GM04503 (cell line): Measurements from ENCODE around the gene PWP2.
"Not testable (repeated sequence)": the region's sequence is repeated elsewhere in the genome, so short reads cannot be mapped to it uniquely, and the experiment has no call there.

Experiments used
- DNase-seq: peaks from one replicate; pipeline ENCODE4 v3.0.0-alpha.2; 2012; ENCODE audit warnings: low read depth

The PWP2 gene

DNA sequence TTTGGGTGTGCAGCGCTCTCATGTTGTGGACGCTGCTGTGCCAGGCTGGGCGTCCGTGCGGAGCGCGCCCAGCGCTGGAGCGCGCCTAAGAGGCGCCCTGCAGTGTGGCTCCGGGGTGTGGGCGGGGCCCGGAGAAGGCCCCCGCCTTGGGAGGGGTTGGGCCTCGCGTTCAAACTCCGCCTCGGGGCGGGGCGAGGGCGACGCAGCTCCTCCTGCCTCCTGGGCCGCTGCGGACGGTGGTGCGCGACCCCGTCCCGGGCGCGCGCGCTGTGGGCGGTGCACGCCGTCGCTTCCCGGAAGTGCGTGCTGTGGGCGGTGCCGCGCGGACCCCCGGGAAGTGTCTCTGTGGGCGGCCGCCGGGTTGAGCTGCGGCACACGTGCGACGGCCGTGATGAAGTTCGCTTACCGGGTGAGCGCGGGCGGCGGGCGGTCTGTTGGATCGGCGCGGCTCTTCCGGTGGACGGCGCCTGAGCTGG lies at the start of gene PWP2:
Gene PWP2, plus strand, starts transcription at position 374 of the 476 bp plus-strand sequence. Its CDS starts 18 bp downstream, at position 392.
- DNase-seq, result not testable (repeated sequence)

DNA sequence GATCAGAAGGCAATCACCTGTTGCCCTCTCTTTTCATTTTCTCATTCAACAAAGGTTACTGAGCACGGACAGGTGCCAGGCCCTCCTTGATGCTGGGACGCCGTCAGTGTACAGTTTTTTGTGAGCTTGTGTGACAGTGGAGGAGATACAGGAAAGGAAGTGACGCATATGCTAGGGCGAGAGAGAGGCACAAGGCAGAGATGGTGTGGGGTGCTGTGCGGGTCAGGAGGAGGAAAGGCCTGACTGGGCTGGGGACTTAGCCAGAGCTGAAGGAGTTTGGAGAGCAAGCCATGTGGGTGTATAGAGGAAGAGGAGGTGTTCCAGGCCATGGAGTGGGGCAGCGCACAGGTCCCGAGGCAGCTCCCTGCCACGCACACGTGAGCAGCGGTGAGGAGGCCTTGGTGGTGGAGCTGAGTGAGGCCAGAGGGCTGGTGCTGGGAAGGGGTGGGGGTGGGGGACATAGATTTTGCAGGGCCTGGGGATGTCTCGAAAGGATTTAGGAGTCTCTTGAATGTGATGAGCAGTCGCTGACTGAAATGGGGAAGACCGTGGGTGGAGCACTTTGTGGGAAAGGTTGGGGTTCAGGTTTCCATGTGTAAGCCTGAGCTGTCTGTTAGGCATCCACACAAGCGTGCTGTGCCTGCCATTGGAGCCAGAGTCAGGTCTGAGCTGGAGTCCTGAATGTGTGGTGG lies 49.1 kb upstream of the PWP2 start:
- no peak for DNase-seq

DNA sequence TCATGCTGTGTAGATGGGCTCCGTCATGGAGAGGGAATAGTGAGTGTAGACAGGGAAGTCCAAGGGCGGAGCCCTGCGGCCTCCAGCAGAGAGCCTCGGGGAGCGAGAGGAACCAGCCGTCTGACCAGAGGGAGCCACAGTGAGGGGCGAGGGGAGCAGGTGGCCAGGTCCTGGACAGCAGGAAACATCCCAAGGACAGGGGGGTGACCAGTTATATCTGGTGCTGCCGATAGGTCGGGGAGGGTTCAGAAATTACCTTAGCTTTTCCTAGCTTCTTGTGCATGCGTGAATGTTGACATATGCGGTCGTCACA lies 48.6 kb upstream of the PWP2 start:
- DNase-seq, result no peak

GRCh38 chr21:44058981-44059380 lies 48.2 kb upstream of the PWP2 start:
- DNase-seq, result no peak

DNA sequence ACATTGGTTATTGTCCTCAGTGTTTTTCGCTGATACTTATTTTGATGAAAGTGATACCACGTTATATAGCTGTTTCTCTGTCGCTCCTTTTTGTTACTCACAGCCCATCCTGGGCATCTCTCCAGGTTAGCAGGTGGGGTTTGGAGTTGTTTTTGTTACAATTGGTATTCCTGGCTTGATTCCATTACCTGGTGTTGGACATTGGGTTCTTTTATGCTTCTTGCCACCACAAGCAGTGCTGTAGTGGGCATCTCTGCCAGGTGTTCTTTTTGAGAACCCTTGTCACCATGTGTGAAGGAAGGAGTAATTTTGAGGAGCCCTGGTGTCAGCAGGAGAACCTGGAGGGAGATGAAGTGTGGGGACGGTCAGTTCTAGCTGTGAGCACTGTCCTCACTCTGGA lies 47.5 kb upstream of the PWP2 start:
- DNase-seq, result no peak

- DNase-seq, result no peak
Measured at GRCh38 chr21:44062380-44062779, 44.8 kb upstream of the PWP2 start.

DNA sequence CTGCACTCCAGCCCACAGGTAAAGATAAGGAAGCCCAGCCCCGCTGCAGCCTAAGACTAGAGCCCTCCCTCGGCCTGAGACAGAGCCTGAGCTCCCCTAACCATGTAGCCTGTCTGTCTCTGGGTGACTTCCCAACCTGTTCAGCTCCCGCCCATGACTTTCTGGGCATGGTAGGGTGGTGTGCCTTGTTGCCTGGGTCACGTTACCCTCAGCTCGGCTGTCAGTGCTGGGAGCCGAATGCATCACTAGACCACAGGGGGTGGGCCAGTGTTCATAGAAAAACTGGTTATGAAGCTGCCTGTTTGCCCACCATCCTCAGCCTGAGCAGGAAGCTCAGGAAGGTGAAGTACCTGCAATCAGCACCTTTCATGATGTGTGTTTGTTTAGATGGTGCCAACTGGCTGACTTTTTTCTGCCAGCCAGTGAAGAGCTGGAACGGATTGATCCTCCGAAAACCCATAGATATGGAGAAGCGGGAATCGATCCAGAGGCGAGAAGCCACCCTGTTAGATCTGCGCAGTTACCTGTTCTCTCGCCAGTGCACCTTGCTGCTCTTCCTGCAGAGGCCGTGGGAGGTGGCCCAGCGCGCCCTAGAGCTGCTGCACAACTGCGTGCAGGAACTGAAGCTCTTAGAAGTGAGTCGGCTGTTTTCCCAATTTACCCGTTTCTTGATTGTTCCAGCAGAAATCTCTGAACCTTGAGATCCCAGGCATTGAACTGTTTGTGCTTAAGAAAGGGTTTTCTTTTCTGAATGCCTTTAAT lies 43.9 kb upstream of the PWP2 start:
- no peak for DNase-seq

DNA sequence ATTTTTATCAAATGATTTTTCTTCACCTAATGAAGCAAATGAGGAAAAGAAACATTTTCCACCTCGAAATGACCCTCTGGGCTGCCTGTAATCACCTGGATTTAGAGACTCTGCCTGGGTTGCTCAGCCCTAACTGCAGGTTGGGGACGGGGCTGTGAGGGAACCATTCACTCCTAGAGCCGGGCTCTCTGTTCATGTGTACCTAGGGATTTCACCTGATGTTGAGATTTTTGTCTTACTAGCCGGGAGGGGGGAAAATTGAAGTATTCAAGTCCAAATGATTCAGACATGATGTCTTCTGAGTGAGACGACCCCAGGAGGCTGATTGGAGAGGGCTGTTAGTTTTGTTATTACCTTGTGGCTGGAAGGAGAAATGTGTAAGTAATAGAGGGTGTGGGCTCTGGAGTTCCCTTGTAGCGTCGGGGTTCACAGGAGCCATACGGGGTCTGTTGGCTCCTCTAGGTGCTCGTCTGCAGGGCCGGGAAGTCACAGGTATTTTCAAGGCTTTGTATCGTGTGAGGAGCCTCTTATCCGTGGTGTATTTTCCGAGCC lies 42.3 kb upstream of the PWP2 start:
- no peak for DNase-seq

- no peak for DNase-seq
Measured at GRCh38 chr21:44065428-44065827, 41.8 kb upstream of the PWP2 start.

DNA sequence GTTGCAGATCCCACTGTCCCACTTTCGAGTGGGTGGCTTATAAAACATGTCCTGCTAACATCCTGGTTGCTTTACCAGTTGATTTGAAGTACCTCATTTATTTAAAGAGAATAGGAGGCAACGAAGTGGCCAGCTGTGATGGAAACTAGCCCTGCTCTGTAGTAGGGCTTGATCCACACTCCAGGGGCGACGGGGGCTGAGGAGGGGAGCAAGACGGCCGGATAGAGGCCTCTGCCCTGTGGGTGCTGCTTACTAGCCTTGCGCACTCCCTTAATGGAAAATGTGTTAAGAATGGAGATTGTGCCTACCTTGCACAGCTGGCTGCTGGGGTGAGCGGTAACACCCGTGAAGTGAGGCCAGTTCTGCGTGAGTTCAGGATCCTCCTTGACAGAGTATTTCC lies 41.1 kb upstream of the PWP2 start:
- no peak for DNase-seq

GRCh38 chr21:44067011-44067839 lies 40.0 kb upstream of the PWP2 start:
- DNase-seq, result no peak

- DNase-seq, result no peak
Measured at GRCh38 chr21:44070391-44070790, 36.8 kb upstream of the PWP2 start.

DNA sequence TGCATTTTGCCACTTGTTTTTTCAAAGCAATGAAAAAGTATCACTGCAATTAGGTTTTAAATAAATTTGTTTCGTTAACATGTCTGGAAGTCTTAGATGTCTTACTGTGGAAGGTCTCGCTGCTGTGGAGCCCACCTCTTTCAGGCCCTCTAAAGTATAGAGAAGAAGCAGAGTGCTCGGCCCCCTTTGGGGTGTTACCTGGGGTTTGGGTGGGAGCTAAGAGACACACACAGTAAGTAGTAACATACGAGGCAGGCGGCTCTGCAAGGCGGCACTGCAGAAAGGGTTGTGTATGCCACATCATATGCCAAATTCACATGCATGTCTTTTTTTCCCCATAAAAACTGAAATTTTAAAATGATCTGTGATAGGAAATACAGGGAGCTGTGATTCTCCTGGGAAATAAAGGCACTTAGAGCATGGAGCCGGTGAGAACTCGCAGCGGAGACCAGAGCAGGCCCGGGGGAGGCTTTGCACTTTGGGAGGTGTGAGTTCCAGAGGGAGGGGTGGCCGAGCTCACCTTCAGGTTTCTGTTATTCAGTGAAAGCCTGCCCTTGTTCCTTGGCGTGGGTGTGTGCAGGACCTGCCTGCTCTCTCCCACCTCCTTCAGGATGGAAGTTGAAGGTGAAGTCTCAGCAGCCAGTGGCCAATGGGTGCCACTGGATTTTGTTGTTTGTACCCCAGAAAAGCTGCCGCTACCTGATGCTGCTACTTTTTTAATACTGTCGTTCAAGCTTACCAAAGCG lies 35.7 kb upstream of the PWP2 start:
- DNase-seq, result no peak

GRCh38 chr21:44072111-44072510 lies 35.1 kb upstream of the PWP2 start:
- no peak for DNase-seq

- DNase-seq, result no peak
Measured at GRCh38 chr21:44074315-44074958, 32.8 kb upstream of the PWP2 start.

DNA sequence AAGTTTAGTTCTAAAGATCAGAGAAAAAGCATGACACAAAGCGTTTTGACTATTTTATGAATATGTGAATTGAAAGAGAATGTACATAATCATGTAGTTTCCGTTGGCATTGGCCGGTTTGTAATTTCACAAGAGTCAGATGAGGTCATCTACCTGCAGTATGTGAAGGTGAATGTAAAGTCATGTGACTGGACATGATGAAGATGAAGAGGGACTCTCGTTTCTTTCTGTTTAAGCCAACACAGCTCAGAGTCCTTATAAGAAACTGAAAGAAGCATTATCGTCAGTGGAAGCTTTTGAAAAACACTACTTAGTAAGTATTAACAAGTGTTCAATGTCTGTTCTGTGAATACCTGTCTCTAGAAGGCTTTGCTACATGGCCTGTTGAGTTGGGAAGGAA lies 30.9 kb upstream of the PWP2 start:
- no peak for DNase-seq

GRCh38 chr21:44078411-44078981 lies 28.7 kb upstream of the PWP2 start:
- no peak for DNase-seq

GRCh38 chr21:44079446-44079845 lies 27.8 kb upstream of the PWP2 start:
- DNase-seq, result no peak

DNA sequence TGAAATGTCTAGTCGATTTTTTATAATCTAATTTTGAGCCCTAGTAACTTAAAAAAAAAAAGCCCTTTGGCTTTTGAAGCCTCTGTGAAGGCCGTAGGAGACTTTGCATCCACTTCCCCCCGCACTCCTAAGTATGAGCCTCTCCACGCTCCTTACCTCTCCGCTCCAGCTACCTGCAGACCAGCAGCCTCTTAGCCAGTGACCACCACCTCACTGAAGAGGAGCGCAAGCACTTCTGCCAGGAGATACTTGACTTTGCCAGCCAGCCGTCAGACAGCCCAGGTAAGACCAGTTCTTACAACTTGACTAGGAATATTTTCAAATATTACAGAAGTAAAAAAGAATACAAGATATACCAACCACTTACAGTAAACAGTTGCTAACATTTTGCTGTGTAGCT lies 27.4 kb upstream of the PWP2 start:
- no peak for DNase-seq

GRCh38 chr21:44082648-44083440 lies 24.4 kb upstream of the PWP2 start:
- DNase-seq, result no peak
